ENCODE results near the gene CAND2. TPM values are rescaled to one million over a fixed set of nuclear protein-coding genes. Genes with fewer than 3 reads are reported as not detected.

CAND2 gene
- polyA plus RNA-seq, 3 donors: not detected

GRCh38 chr3:12791430-12791829 is 5.0 kb upstream of the CAND2 start:
- Mint-ChIP-seq H3K27me3 (ENCODE audit: low read depth in 3 of 3) (peaks cover 20 to 35% (median 20%) of the 10 kb centered on the region in 3 donors), H3K27ac (no peak overlapping the region), H3K9me3 (peaks cover 0 to 10% (median 0%) of the 10 kb centered on the region in 7 donors), H3K4me1 (peaks cover 6% of the 10 kb centered on the region), H3K4me3 (no peak overlapping the region), H3K36me3 (no peaks in the 10 kb centered on the region)
- H3K36me3 ChIP-seq (replicated peaks in 1 of 2; ENCODE audit: control insufficient read depth in 1 of 2, insufficient read depth in 2 of 2, low read length in 2 of 2): no peaks in the 10 kb centered on the region
- no peak for DNase-seq
- peaks cover 6 to 8% of the 10 kb centered on the region in 2 donors for H3K27me3 ChIP-seq (ENCODE audit: control insufficient read depth in 2 of 2, insufficient read depth in 2 of 2, low read length in 2 of 2)
- H2AFZ ChIP-seq (ENCODE audit: insufficient read depth, low read depth, low read length, poor library complexity, severe bottlenecking): no peak overlapping the region
- no peak overlapping the region for H3K27ac ChIP-seq (ENCODE audit: low read depth in 1 of 2, low read length in 2 of 2)
- no peak overlapping the region for H3K9ac ChIP-seq (ENCODE audit: insufficient read depth, low read length, poor library complexity, severe bottlenecking)
- no peaks in the 10 kb centered on the region for H4K20me1 ChIP-seq (ENCODE audit: insufficient read depth, low read length)
- H3K4me1 ChIP-seq (ENCODE audit: control insufficient read depth in 1 of 2, insufficient read depth in 2 of 2, low read length in 2 of 2): peaks cover 4 to 7% of the 10 kb centered on the region in 2 donors
- no peak for TF ChIP-seq CTCF (IDR thresholded peaks at IDR 0.05)
- H3K79me2 ChIP-seq (ENCODE audit: insufficient read depth, low read length): no peaks in the 10 kb centered on the region
- intact Hi-C loops (cut with micrococcal nuclease): no loop called here
- WGBS (ENCODE audit: insufficient coverage): no CpG with 5 or more reads among the region's 1 CpG
- no peak overlapping the region for H3K4me3 ChIP-seq (replicated peaks in 1 of 3; ENCODE audit: low read depth in 2 of 3, low read length in 3 of 3)
- H3K4me2 ChIP-seq (replicated peaks; ENCODE audit: extremely low read depth, low read length, poor library complexity, severe bottlenecking): no peak overlapping the region
- no peaks in the 10 kb centered on the region for H3K9me3 ChIP-seq (replicated peaks in 1 of 2; ENCODE audit: control insufficient read depth in 1 of 2, insufficient read depth in 1 of 2, low read length in 2 of 2)

- no peaks in the 10 kb centered on the region for H3K9me3 ChIP-seq (replicated peaks in 1 of 2; ENCODE audit: control insufficient read depth in 1 of 2, insufficient read depth in 1 of 2, low read length in 2 of 2)
- H3K4me2 ChIP-seq (replicated peaks; ENCODE audit: extremely low read depth, low read length, poor library complexity, severe bottlenecking): no peak overlapping the region
- H3K4me3 Mint-ChIP-seq: no peak overlapping the region
- 94% methylated on average over 4 of the region's 5 CpGs for WGBS (ENCODE audit: insufficient coverage)
- H3K36me3 Mint-ChIP-seq: no peaks in the 10 kb centered on the region
- peaks cover 25 to 46% (median 36%) of the 10 kb centered on the region in 3 donors for H3K27me3 Mint-ChIP-seq (ENCODE audit: low read depth in 3 of 3)
- DNase-seq: no peak
- no peak overlapping the region for H3K27ac ChIP-seq (ENCODE audit: low read depth in 1 of 2, low read length in 2 of 2)
- no peak overlapping the region for H3K4me3 ChIP-seq (replicated peaks in 1 of 3; ENCODE audit: low read depth in 2 of 3, low read length in 3 of 3)
- H3K4me1 ChIP-seq (ENCODE audit: control insufficient read depth in 1 of 2, insufficient read depth in 2 of 2, low read length in 2 of 2): peaks cover 8 to 11% of the 10 kb centered on the region in 2 donors
- no peaks in the 10 kb centered on the region for H3K79me2 ChIP-seq (ENCODE audit: insufficient read depth, low read length)
- H3K4me1 Mint-ChIP-seq: peaks cover 10% of the 10 kb centered on the region
- no peak overlapping the region for H2AFZ ChIP-seq (ENCODE audit: insufficient read depth, low read depth, low read length, poor library complexity, severe bottlenecking)
- no peak for TF ChIP-seq CTCF (IDR thresholded peaks at IDR 0.05)
- no peaks in the 10 kb centered on the region for H3K36me3 ChIP-seq (replicated peaks in 1 of 2; ENCODE audit: control insufficient read depth in 1 of 2, insufficient read depth in 2 of 2, low read length in 2 of 2)
- no peak overlapping the region for H3K9ac ChIP-seq (ENCODE audit: insufficient read depth, low read length, poor library complexity, severe bottlenecking)
- peaks cover 0 to 8% (median 2%) of the 10 kb centered on the region in 7 donors for H3K9me3 Mint-ChIP-seq
- no peaks in the 10 kb centered on the region for H4K20me1 ChIP-seq (ENCODE audit: insufficient read depth, low read length)
- peaks cover 8 to 18% of the 10 kb centered on the region in 2 donors for H3K27me3 ChIP-seq (ENCODE audit: control insufficient read depth in 2 of 2, insufficient read depth in 2 of 2, low read length in 2 of 2)
- intact Hi-C loops (cut with micrococcal nuclease): no loop called here
- no peak overlapping the region for H3K27ac Mint-ChIP-seq
These were observed 2.8 kb upstream of the CAND2 start for GRCh38 chr3:12793701-12794100.
